ENCODE data around the gene PRR14.
A peak's percentile ranks its signal among the peaks of the same experiment; 100 is the strongest.

The PRR14 gene

DNA sequence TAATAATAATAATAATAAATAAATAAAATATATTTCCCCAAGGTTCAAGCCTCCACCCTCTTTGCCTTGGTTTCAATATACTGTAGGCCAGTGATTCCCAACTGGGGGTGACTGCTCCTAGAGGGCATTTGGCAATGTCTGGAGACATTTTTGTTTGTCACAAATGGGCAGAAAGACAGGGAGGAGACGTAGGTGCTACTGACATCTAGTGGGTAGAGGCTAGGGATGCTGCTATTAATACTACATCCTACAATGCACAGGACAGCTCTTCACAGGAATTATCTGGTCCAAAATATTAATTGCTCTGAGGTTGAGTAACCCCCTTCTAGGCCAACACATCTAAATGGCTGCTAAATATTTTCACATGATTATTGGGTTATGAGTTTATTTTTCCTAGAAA is 12.8 kb upstream of the PRR14 start:
- no peaks in the 10 kb centered on the region for H3K4me1 ChIP-seq (ENCODE audit: control insufficient read depth, insufficient read depth, low read length)
- no peaks in the 10 kb centered on the region for H3K36me3 ChIP-seq (ENCODE audit: control insufficient read depth, insufficient read depth, low read length)
- no peaks in the 10 kb centered on the region for H3K9me3 ChIP-seq (ENCODE audit: control insufficient read depth, insufficient read depth, low read length)
- no peak overlapping the region for H3K4me3 ChIP-seq (ENCODE audit: low read depth, low read length)
- no peak overlapping the region for H3K9ac ChIP-seq (ENCODE audit: low read depth, low read length)
- no peaks in the 10 kb centered on the region for H3K27me3 ChIP-seq (ENCODE audit: control insufficient read depth, insufficient read depth, low read length)

DNA sequence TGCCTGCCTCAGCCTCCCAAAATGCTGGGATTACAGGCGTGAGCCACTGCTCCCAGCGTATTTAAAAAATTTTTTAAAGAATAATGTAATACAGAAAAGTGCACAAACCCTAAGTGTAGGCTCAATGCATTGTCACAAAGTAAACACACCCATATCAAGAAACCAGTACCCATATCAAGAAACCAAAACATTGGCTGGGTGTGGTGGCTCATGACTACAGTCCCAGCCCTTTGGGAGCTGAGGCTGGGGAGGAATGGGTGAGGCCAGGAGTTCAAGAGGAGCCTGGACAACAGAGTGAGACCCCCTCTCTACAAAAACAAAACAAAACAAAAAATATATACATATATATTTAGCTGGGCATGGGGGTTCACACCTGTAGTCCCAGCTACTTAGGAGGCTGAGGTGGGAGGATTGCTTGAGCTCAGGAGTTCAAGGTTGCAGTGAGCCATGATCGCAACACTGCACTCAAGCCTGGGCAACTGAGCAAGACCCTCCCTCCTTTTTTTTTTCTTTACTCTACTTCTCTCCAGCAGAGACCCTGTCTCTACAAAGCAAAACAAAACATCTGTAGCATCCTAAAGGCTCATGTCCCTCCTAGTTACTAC is 9.3 kb upstream of the PRR14 start:
- H3K9me3 ChIP-seq (ENCODE audit: control insufficient read depth, insufficient read depth, low read length), result no peaks in the 10 kb centered on the region

DNA sequence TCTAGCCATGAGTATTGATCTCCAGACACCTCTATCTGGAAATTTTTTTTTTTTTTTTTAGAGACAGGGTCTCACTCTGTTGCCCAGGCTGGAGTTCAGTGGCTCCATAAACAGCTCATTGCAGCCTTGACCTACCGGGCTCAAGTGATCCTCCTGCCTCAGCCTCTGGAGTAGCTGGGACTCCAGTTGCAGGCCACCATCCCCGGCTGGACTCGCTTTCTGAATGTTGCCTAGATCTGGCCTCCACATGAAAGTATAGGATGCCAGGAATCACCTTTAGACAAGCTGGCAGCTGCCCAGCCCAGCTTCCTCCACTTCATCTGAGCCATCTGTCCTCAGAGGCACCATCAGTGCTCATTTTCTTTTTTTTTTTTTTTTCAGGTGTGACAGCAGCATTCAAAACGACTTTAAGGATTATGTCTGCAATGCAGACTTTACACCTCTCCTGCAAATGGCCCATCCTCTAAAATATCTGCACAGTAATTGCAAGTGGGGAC is 6.4 kb upstream of the PRR14 start:
- Histone ChIP-seq H3K36me3 (ENCODE audit: control insufficient read depth, insufficient read depth, low read length) (no peaks in the 10 kb centered on the region), H3K9me3 (ENCODE audit: control insufficient read depth, insufficient read depth, low read length) (no peaks in the 10 kb centered on the region), H3K27me3 (ENCODE audit: control insufficient read depth, insufficient read depth, low read length) (peaks cover 2% of the 10 kb centered on the region), H3K4me3 (ENCODE audit: low read depth, low read length) (no peak overlapping the region), H3K4me1 (ENCODE audit: control insufficient read depth, insufficient read depth, low read length) (no peaks in the 10 kb centered on the region), H3K9ac (ENCODE audit: low read depth, low read length) (no peak overlapping the region)

More for the DNA sequence above, 9.3 kb upstream of the PRR14 start:
- Histone ChIP-seq H3K4me3 (ENCODE audit: low read depth, low read length) (no peak overlapping the region), H3K27me3 (ENCODE audit: control insufficient read depth, insufficient read depth, low read length) (no peaks in the 10 kb centered on the region), H3K9ac (ENCODE audit: low read depth, low read length) (no peak overlapping the region), H3K4me1 (ENCODE audit: control insufficient read depth, insufficient read depth, low read length) (no peaks in the 10 kb centered on the region), H3K36me3 (ENCODE audit: control insufficient read depth, insufficient read depth, low read length) (no peaks in the 10 kb centered on the region)

DNA sequence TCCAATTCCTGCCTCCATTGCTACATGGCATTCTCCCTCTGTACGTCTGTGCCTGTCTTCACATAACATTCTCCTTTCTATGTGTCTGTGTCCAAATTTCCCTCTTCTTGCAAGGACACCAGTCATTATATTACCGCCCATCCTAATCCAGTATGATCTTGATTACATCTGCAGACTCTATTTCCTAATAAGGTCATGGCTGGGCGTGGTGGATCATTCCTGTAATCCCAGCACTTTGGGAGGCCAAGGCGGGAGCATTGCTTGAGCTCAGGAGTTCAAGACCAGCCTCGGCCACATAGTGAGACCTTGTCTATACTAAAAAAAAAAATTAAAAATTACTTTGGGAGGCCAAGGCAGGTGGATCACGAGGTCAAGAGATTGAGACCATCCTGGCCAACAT is 5.0 kb upstream of the PRR14 start:
- no peak overlapping the region for H3K9ac ChIP-seq (ENCODE audit: low read depth, low read length)
- no peaks in the 10 kb centered on the region for H3K36me3 ChIP-seq (ENCODE audit: control insufficient read depth, insufficient read depth, low read length)
- H3K4me1 ChIP-seq (ENCODE audit: control insufficient read depth, insufficient read depth, low read length), result no peaks in the 10 kb centered on the region
- H3K9me3 ChIP-seq (ENCODE audit: control insufficient read depth, insufficient read depth, low read length), result no peaks in the 10 kb centered on the region
- H3K27me3 ChIP-seq (ENCODE audit: control insufficient read depth, insufficient read depth, low read length), result peaks cover 2% of the 10 kb centered on the region
- no peak overlapping the region for H3K4me3 ChIP-seq (ENCODE audit: low read depth, low read length)

DNA sequence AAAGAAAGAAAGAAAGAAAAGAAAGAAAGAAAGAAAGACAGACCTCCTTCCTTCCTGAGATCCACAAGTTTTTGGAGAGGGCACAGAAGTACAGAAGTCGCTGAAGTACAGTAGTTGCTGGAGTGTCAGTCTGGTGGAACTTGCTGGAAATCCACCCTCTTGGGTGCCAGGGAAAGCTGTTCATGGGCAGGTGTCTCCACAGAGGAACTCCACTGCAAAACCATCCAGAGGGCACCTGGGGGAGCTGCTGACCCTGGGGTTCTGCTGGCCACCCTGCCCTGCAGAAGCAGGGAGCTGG is 3.5 kb upstream of the PRR14 start:
- Histone ChIP-seq H3K9ac (ENCODE audit: low read depth, low read length) (no peak overlapping the region), H3K36me3 (ENCODE audit: control insufficient read depth, insufficient read depth, low read length) (no peaks in the 10 kb centered on the region), H3K9me3 (ENCODE audit: control insufficient read depth, insufficient read depth, low read length) (no peaks in the 10 kb centered on the region), H3K4me3 (ENCODE audit: low read depth, low read length) (no peak overlapping the region), H3K4me1 (ENCODE audit: control insufficient read depth, insufficient read depth, low read length) (no peaks in the 10 kb centered on the region), H3K27me3 (ENCODE audit: control insufficient read depth, insufficient read depth, low read length) (peaks cover 8% of the 10 kb centered on the region)

DNA sequence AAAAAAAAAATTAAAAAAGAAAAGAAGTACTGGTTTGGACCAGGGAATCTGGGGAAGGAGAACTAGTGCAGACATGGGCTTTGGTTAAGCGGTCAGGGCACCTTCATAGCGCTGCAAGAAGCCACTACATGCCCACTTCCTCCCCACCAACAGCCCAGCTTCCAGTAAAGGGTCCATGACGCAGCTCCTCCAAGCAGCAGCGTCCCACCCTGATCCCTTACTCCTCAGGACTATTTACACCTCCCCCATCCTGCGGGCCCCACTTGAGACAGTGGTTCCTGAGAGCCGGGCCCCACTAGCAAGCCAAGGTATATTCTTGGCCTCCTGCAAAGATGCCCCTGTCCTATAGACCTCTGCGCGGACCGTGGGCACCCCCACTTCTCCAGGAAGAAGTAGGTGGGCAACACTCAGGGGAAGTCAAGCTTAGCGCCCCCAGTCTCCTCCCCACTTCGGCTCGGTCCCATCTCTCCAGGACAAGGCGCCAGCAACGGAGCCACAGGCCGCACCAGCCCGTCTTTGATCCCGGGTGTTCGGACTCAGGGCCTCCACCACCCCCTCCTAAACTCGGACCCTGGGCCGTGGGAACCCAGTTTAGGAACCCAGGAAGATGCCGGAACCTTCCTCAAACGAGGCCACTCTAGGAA is 913 bp upstream of the PRR14 start:
- Histone ChIP-seq H3K9ac (ENCODE audit: low read depth, low read length) (peak overlapping the region; percentile 85), H3K4me3 (ENCODE audit: low read depth, low read length) (peak overlapping the region; percentile 70), H3K4me1 (ENCODE audit: control insufficient read depth, insufficient read depth, low read length) (no peaks in the 10 kb centered on the region), H3K9me3 (ENCODE audit: control insufficient read depth, insufficient read depth, low read length) (no peaks in the 10 kb centered on the region), H3K27me3 (ENCODE audit: control insufficient read depth, insufficient read depth, low read length) (peaks cover 13% of the 10 kb centered on the region), H3K36me3 (ENCODE audit: control insufficient read depth, insufficient read depth, low read length) (peaks cover 2% of the 10 kb centered on the region)

DNA sequence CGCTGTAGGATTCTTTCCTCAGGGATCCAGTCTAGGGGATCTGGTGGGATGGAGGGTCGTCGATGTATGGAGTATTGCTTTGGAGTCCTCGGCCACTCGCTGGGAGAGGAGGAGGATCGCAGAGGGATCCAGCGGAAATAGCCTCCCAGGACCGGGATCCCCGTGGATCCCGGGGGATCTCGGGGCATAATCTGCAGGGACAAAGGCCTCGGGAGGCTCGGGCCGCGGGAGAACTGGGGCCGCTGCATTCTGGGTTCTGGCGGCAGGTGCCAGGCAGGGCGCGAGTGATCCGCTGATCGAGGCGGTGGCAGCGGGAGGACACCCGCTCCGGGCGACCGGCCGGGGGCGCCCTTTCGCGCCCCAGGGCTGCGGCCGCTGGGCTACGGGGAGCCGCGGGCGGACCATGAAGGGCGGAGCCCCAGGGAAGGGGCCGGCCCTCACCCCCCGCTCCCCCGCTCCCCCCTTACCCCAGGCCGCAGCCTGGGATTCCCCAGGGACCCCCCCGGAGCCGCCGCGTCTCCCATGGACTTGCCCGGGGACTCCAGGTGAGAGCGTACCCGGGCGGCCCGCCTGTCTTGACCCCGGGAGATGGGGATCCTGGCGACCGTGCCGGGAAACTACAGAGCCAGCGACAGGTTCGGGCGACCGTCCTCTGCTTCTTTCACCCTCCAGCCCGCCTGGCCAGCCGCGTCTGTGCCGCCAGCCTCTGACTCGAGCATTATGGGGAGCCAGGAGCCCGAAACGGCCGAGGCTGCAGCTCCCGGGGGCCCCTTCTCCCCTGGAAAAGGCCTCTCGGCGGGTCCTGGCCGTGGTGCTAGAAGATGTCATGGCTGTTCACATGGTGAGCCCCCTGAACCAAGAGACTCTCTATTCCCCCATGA is 604 bp downstream of the PRR14 start:
- peak overlapping the region; percentile 84 for H3K4me3 ChIP-seq (ENCODE audit: low read depth, low read length)
- H3K9ac ChIP-seq (ENCODE audit: low read depth, low read length), result peak overlapping the region; percentile 73
- no peaks in the 10 kb centered on the region for H3K9me3 ChIP-seq (ENCODE audit: control insufficient read depth, insufficient read depth, low read length)
- H3K27me3 ChIP-seq (ENCODE audit: control insufficient read depth, insufficient read depth, low read length), result peaks cover 13% of the 10 kb centered on the region
- H3K36me3 ChIP-seq (ENCODE audit: control insufficient read depth, insufficient read depth, low read length), result peaks cover 2% of the 10 kb centered on the region
- H3K4me1 ChIP-seq (ENCODE audit: control insufficient read depth, insufficient read depth, low read length), result no peaks in the 10 kb centered on the region

DNA sequence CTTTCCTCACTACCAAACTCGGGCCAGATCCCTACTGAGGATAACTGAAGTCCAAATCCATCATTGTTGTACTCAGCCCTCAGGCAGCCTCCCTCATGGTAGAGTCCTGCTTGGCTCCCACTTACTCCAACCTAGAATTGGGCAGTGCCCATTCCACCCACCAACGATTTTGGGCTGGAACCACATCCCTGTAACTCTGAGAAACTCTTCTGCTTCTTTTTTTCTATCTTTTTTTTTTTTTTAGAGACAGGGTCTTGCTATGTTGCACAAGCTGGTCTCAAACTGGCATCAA is 1.2 kb downstream of the PRR14 start:
- peak overlapping the region; percentile 84 for H3K4me3 ChIP-seq (ENCODE audit: low read depth, low read length)
- H3K36me3 ChIP-seq (ENCODE audit: control insufficient read depth, insufficient read depth, low read length), result peaks cover 2% of the 10 kb centered on the region
- H3K9ac ChIP-seq (ENCODE audit: low read depth, low read length), result no peak overlapping the region
- peaks cover 16% of the 10 kb centered on the region for H3K27me3 ChIP-seq (ENCODE audit: control insufficient read depth, insufficient read depth, low read length)
- no peaks in the 10 kb centered on the region for H3K9me3 ChIP-seq (ENCODE audit: control insufficient read depth, insufficient read depth, low read length)
- no peaks in the 10 kb centered on the region for H3K4me1 ChIP-seq (ENCODE audit: control insufficient read depth, insufficient read depth, low read length)

DNA sequence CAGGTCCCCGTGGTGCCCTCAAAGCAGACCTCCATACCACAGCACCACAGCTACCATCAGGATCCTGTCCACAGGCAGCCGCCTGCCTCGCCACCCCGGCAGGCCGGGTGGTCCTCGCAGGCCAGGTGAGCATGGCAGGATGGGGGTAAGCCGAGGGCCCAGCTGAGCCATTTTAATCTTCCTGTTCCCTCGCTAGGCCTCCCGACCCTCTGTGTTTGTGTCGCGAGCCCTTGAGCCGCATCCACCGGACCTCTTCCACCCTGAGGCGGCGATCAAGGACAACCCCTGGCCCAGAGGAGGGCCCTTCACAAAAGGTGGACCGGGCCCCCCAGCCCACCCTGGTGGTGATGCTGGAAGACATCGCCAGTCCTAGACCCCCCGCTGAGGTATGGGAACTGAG is 2.0 kb downstream of the PRR14 start:
- Histone ChIP-seq H3K4me1 (ENCODE audit: control insufficient read depth, insufficient read depth, low read length) (no peaks in the 10 kb centered on the region), H3K9me3 (ENCODE audit: control insufficient read depth, insufficient read depth, low read length) (no peaks in the 10 kb centered on the region), H3K9ac (ENCODE audit: low read depth, low read length) (no peak overlapping the region), H3K4me3 (ENCODE audit: low read depth, low read length) (no peak overlapping the region), H3K27me3 (ENCODE audit: control insufficient read depth, insufficient read depth, low read length) (peaks cover 19% of the 10 kb centered on the region), H3K36me3 (ENCODE audit: control insufficient read depth, insufficient read depth, low read length) (peaks cover 2% of the 10 kb centered on the region)

DNA sequence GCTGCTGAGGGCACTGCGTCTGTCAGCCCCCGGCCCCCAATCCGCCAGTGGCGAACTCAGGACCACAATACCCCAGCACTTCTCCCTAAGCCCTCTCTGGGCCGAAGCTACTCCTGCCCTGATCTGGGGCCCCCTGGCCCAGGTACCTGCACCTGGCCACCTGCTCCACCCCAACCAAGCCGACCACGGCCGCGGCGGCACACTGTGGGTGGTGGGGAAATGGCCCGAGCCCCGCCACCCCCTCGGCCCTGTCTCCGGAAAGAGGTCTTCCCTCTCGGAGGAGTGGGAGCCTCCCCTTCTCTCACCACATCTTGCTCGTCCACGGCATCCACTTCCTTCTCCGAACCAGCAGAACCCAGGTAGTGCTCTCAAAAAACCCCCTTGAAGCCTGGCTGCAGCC is 4.1 kb downstream of the PRR14 start:
- Histone ChIP-seq H3K36me3 (ENCODE audit: control insufficient read depth, insufficient read depth, low read length) (peaks cover 2% of the 10 kb centered on the region), H3K4me1 (ENCODE audit: control insufficient read depth, insufficient read depth, low read length) (no peaks in the 10 kb centered on the region), H3K9ac (ENCODE audit: low read depth, low read length) (no peak overlapping the region), H3K9me3 (ENCODE audit: control insufficient read depth, insufficient read depth, low read length) (no peaks in the 10 kb centered on the region), H3K27me3 (ENCODE audit: control insufficient read depth, insufficient read depth, low read length) (peaks cover 19% of the 10 kb centered on the region), H3K4me3 (ENCODE audit: low read depth, low read length) (no peak overlapping the region)

DNA sequence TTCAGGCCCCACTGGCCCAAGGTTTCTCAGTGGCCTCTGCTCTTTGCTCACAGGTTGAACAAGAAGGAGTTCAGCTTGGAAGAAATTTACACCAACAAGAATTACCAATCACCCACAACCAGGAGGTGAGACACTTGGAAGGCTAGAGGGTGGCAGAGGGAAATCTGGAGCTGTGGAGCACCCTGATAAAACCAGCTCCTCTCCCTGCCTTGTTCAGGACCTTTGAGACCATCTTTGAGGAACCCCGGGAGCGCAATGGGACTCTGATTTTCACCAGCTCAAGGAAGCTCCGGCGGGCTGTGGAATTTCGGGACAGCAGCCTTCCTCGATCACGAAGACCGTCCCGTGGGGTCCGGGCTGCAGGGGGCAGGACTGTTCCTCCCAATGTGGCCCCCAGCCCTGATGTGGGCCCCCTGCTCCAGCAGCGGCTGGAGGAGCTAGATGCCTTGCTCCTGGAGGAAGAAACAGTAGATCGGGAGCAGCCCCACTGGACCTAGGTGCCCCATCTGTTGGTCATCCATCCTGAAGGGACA is 5.1 kb downstream of the PRR14 start:
- Histone ChIP-seq H3K27me3 (ENCODE audit: control insufficient read depth, insufficient read depth, low read length) (peaks cover 30% of the 10 kb centered on the region), H3K4me1 (ENCODE audit: control insufficient read depth, insufficient read depth, low read length) (no peaks in the 10 kb centered on the region), H3K36me3 (ENCODE audit: control insufficient read depth, insufficient read depth, low read length) (peaks cover 2% of the 10 kb centered on the region), H3K9ac (ENCODE audit: low read depth, low read length) (no peak overlapping the region), H3K9me3 (ENCODE audit: control insufficient read depth, insufficient read depth, low read length) (no peaks in the 10 kb centered on the region), H3K4me3 (ENCODE audit: low read depth, low read length) (no peak overlapping the region)

DNA sequence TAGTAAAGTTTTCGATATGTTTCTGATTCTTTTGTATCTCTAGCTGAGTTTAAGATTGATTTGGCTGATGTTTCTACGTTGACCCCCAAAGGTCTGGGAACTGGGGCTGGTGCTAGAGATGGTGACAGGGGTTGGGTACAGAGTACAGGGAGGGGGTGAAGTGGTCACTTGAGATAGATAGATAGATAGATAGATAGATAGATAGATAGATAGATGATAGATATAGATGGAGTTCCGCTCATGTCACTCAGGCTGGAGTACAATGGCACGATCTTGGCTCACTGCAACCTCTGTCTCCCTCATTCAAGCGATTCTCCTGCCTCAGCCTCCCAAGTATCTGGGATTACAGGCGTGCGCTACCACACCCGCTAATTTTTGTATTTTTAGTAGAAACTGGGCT is 5.6 kb downstream of the PRR14 start:
- Histone ChIP-seq H3K36me3 (ENCODE audit: control insufficient read depth, insufficient read depth, low read length) (peaks cover 2% of the 10 kb centered on the region), H3K4me1 (ENCODE audit: control insufficient read depth, insufficient read depth, low read length) (no peaks in the 10 kb centered on the region)

More for the DNA sequence above, 5.6 kb downstream of the PRR14 start:
- H3K9me3 ChIP-seq (ENCODE audit: control insufficient read depth, insufficient read depth, low read length), result no peaks in the 10 kb centered on the region
- no peak overlapping the region for H3K9ac ChIP-seq (ENCODE audit: low read depth, low read length)
- no peak overlapping the region for H3K4me3 ChIP-seq (ENCODE audit: low read depth, low read length)
- H3K27me3 ChIP-seq (ENCODE audit: control insufficient read depth, insufficient read depth, low read length), result peaks cover 35% of the 10 kb centered on the region

Data from iPS-15b (cell line).